ENCODE results near the gene NAGA. TPM values are rescaled to one million over a fixed set of nuclear protein-coding genes. Genes with fewer than 3 reads are reported as not detected.

Gene NAGA
- total RNA-seq, 1 donor from 2014 or later: 52.3 TPM

GRCh38 chr22:42050641-42051180 is 19.9 kb downstream of the NAGA start:
- H3K9me3 ChIP-seq: no peaks in the 10 kb centered on the region
- no peak for DNase-seq (ENCODE audit: low spot score in 2 of 2)
- intact Hi-C loops (cut with DNase I): no loop called here
- H3K4me3 ChIP-seq: no peak overlapping the region
- no peaks in the 10 kb centered on the region for H3K27me3 ChIP-seq
- no peak overlapping the region for H3K27ac ChIP-seq
- no peak for TF ChIP-seq CTCF (IDR thresholded peaks at IDR 0.05)
- no peaks in the 10 kb centered on the region for H3K36me3 ChIP-seq
- H3K4me1 ChIP-seq: no peaks in the 10 kb centered on the region

- intact Hi-C loops (cut with DNase I): no loop called here
- Histone ChIP-seq H3K27ac (no peak overlapping the region), H3K4me3 (no peak overlapping the region), H3K27me3 (no peaks in the 10 kb centered on the region), H3K36me3 (peaks cover 0 to 5% of the 10 kb centered on the region in 2 donors), H3K9me3 (peaks cover 0 to 5% of the 10 kb centered on the region in 2 donors), H3K4me1 (no peaks in the 10 kb centered on the region)
- DNase-seq (ENCODE audit: low spot score in 2 of 2): no peak
- TF ChIP-seq CTCF (IDR thresholded peaks at IDR 0.05): no peak
Observed at GRCh38 chr22:42041784-42042183, 28.8 kb downstream of the NAGA start.

GRCh38 chr22:42039271-42039670 is 31.3 kb downstream of the NAGA start:
- H3K4me3 ChIP-seq: no peak overlapping the region
- H3K27me3 ChIP-seq: no peaks in the 10 kb centered on the region
- intact Hi-C loops (cut with DNase I): no loop called here
- no peaks in the 10 kb centered on the region for H3K4me1 ChIP-seq
- H3K9me3 ChIP-seq: peaks cover 0 to 5% of the 10 kb centered on the region in 2 donors
- DNase-seq (ENCODE audit: low spot score in 2 of 2): no peak
- H3K27ac ChIP-seq: no peak overlapping the region
- H3K36me3 ChIP-seq: peaks cover 0 to 5% of the 10 kb centered on the region in 2 donors
- no peak for TF ChIP-seq CTCF (IDR thresholded peaks at IDR 0.05)

- H3K4me3 ChIP-seq: no peak overlapping the region
- intact Hi-C loops (cut with DNase I): no loop called here
- no peak overlapping the region for H3K27ac ChIP-seq
- H3K9me3 ChIP-seq: no peaks in the 10 kb centered on the region
- no peak for DNase-seq (ENCODE audit: low spot score in 2 of 2)
- no peak for TF ChIP-seq CTCF (IDR thresholded peaks at IDR 0.05)
- no peaks in the 10 kb centered on the region for H3K36me3 ChIP-seq
- H3K4me1 ChIP-seq: no peaks in the 10 kb centered on the region
- no peaks in the 10 kb centered on the region for H3K27me3 ChIP-seq
Observed at GRCh38 chr22:42035256-42035655, 35.4 kb downstream of the NAGA start.

GRCh38 chr22:42033263-42034181 is 37.1 kb downstream of the NAGA start:
- TF ChIP-seq CTCF (IDR thresholded peaks at IDR 0.05): no peak
- no peaks in the 10 kb centered on the region for H3K9me3 ChIP-seq
- H3K27ac ChIP-seq: no peak overlapping the region
- H3K4me3 ChIP-seq: no peak overlapping the region
- no peaks in the 10 kb centered on the region for H3K27me3 ChIP-seq
- no peaks in the 10 kb centered on the region for H3K4me1 ChIP-seq
- no peaks in the 10 kb centered on the region for H3K36me3 ChIP-seq
- DNase-seq (ENCODE audit: low spot score in 2 of 2): no peak
- intact Hi-C loops (cut with DNase I): no loop called here
